GM18951 (cell line): ENCODE measurements around the gene INSM1.
A peak's percentile ranks its signal among the peaks of the same experiment; 100 is the strongest.

ENCODE experiments used
- POLR2A ChIP-seq: IDR thresholded peaks from 4 replicates; pipeline ENCODE4 v1.6.1; 2011; ENCODE audit warnings: mild to moderate bottlenecking; ENCODE audit not compliant: insufficient read length, insufficient read depth; ENCODE audit errors: extremely low read depth
- in situ Hi-C: fragments of 300-500 bp; cut with MboI; formaldehyde crosslinking; loops from one replicate; pipeline ENCODE4 v1.12.0; 2022; ENCODE audit warnings: low sequenced_read_pairs, mixed read lengths, inconsistent platforms; ENCODE audit not compliant: unreplicated experiment

Gene INSM1

DNA sequence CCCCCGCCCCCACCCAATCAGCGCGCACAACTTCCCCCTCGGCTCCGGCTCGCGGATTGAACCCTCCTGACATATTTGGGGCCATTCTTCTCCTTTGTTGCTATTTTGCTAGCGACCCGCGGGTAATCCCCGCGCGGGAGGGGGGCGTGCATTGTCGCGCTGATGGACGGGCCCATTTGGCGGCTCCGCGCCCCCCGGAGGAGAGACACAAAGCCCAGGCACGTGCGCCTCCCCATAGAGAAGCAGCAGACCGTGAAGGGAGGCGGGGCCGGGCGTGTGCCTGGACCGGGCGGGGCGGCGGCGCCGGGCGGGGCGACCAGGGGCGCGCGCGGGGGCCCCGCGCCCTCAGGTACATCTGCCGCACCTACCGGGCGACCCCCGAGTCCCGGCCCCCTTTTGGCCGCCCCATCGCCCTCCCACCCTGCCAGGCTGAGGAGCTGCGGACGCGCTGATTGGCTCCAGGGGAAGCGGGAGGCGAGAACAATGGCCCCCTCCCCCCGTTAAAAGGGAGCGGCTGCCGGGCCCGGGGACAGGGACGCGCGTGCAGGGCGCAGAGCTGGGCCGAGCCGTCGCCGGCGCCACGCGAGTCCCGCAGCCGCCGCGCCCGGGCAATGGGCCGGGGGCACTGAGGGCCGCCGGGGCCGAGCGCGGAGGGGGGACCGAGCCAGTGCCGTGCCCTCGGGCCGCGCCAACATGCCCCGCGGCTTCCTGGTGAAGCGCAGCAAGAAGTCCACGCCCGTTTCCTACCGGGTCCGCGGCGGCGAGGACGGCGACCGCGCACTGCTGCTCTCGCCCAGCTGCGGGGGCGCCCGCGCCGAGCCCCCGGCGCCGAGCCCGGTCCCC lies at the start of gene INSM1:
Gene INSM1 (plus strand): TSS at position 530 of the 843 bp plus-strand sequence. CDS start 164 bp downstream, at position 694.
- in situ Hi-C loops = no loop called here
- TF ChIP-seq POLR2A = no peak

GRCh38 chr20:20318365-20319161 lies 49.3 kb upstream of the INSM1 start:
- in situ Hi-C loops = no loop called here
- TF ChIP-seq POLR2A = no peak

GRCh38 chr20:20321134-20321533 lies 46.8 kb upstream of the INSM1 start:
- in situ Hi-C loops = no loop called here
- no peak for TF ChIP-seq POLR2A

DNA sequence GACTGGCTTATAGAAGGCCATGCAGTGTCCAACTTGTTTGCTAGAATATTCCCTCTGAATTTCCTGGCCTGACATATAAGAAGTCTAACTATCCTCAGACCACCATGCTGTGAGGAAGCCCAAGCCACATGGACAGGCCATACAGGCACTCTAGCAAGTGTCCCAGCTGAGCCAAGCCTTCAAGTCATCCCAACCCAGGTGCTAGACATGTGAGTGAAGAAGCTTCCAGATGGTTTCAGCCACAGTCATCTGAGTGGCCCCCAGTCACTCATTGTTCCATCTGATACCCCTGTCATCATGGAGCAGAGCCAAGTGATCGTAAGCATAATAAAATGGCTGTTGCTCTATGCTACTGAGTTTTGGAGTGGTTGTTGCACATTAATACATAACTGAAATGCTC lies 46.0 kb upstream of the INSM1 start:
- in situ Hi-C loops = no loop called here
- TF ChIP-seq POLR2A = no peak

- in situ Hi-C loops = no loop called here
These were observed 45.0 kb upstream of the INSM1 start for GRCh38 chr20:20322912-20323311.

DNA sequence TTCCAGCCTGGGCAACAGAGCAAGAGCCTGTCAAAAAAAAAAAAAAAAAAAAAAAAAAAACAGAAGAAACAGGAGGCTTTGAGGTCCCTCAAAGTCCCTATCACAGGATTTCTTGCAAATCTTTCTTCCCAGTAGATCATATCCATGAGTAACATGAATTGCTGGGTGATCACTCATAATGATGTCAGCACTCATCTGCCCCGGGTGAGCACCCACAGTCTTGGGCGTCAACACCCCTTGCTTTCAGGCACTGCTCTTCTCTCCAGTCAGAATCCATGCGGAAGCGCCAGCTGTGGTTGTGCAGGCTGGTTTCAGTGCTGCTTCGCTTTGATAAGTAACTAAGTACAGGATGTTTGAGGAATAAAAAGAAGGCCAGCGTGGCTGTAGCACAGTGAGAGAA lies 40.2 kb upstream of the INSM1 start:
- TF ChIP-seq POLR2A = no peak
- in situ Hi-C loops = no loop called here

More at GRCh38 chr20:20322912-20323311, 45.0 kb upstream of the INSM1 start:
- TF ChIP-seq POLR2A = no peak

DNA sequence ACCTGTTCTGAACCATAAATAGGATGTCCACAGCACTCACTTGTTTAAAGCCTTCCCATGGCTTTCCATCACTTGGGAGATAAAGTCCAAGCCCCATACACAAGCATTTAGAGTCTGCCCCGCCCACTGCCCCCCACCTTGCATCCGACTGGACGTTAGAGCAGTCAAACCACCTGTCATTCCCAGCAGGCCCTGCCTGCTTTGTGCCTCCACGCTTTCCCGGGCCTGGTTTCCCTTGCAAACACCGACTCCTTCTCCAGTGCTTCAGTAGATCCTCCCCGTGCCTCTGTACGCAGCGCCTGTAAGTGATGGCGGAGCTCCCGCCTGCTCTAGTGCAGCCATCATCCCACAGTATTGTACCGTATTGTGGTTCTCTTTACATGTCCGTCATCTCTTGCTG lies 38.3 kb upstream of the INSM1 start:
- in situ Hi-C loops = no loop called here
- no peak for TF ChIP-seq POLR2A

DNA sequence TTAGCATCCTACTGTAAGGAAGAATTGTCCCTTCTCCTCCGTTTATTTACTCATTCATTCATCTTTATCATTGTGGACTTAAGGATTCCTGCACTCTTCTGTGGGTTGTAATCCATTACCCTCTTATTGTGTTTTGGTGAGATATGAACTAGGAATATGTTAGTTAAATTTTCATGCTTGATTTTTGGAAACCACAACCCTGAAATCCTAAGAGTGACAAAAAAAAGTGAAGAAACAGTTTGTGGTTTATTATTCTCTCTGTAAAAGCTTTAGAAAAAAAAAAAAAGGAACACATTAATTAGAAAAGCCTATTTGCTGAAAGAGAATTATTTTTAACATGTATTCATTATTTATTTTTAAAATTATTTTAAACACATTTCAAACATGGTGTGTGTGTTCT lies 36.7 kb upstream of the INSM1 start:
- in situ Hi-C loops = no loop called here
- TF ChIP-seq POLR2A = no peak

DNA sequence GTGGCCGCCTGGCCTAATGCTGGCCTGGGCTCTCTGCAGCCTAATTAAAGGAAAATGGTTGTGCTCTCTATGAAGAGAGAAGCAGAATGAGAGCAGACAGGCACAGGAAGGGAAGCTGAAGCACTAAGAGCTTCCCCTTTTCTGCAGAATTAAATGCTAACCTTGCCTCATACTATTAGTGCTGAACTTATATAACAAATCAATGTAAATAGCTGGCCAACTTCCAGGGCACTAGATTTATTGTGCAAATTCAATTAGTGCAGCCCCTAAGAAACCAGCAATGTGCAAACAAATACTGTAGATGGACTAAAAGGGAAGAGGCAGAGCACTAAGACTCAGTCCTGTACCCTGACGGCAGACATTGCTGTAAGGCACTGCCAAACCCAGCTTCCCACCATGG lies 36.1 kb upstream of the INSM1 start:
- in situ Hi-C loops = no loop called here
- TF ChIP-seq POLR2A = no peak

DNA sequence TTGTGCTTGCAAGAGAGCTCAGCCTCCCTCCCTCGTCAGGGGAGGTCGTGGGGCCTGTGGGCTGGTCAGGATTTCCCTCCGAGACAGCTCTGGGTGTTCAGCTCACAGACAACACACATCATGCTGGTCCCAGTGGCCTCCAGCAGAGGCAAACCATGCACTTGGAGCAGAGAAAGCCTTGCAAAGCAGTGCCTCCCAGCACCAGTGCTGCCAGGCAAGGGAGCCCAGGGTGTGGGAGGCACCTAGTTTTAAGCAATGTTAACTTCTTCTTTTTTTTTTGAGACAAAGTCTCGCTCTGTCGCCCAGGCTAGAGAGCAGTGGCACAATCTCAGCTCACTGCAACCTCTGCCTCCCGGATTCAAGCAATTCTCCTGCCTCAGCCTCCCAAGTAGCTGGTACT lies 34.0 kb upstream of the INSM1 start:
- TF ChIP-seq POLR2A = no peak
- in situ Hi-C loops = no loop called here

DNA sequence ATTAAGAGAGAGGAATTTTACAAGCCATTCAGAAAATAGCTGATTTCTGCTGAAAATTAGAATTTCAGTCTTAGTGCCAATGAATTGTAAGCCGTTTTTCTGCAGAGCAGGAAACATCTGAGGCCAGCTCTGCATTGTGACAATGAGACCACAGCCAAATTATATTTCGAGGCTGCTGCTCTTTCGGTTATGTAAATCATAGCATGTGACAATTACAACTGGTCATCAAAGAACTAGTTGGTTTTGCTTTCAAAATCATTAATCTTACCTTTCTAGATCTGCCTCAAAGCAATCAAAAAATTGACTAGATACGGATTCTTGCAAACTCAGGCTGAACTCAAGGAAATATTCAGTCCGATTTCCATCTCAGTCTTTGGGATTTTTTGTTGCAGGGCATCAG lies 33.4 kb upstream of the INSM1 start:
- TF ChIP-seq POLR2A = peak; percentile 27
- in situ Hi-C loops = no loop called here

DNA sequence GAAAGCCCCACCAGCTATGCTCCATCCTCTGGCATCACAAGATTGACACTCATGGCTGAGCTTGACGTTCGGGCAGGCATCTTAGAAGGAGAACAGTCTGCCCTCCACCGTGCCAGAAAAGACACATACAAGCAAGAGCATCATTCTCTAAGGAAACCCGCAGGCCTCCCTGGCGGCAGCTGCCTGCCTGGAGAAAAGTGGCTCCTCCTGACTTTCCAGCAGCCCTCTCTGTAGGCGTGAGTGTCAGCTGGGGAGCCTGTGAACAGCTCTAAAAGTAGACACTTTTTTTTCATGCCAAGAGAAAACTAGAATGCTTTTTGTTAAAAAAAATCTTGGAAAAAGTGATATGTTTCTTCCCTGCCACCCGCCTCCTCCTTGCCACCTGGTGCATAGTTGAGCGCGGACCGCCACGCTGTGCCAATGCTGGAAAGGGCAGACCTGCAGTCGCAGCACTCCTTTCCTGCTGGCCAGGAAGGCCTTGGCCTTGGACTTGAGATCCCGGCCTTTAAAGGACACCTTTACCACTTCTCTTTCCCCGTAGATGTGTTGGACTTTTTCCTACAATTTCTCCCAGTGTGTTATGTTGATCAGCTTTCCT lies 29.7 kb upstream of the INSM1 start:
- in situ Hi-C loops = no loop called here
- TF ChIP-seq POLR2A = no peak

GRCh38 chr20:20340443-20340842 lies 27.5 kb upstream of the INSM1 start:
- in situ Hi-C loops = no loop called here
- no peak for TF ChIP-seq POLR2A

- in situ Hi-C loops = no loop called here
- TF ChIP-seq POLR2A = no peak
These were observed 26.5 kb upstream of the INSM1 start for GRCh38 chr20:20341371-20341770.

DNA sequence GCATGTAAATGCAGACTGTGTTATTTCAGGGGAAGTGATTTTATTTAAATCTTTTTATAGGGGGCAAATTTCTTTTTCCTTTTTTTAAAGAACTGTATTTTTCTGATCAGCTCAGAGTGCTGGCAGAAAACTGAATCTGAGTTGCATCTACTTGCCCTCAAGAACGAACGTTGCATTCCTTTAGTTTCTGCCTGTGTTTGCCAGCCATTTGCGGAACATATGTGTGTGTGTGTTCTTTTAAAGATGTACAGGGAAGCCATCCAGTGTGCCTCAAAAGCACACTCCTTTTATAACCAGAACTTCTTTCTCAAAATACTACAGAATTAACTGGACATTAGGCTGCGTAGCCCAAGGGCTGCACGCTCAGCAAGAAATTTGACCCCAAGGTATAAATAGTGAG lies 25.8 kb upstream of the INSM1 start:
- in situ Hi-C loops = no loop called here
- TF ChIP-seq POLR2A = no peak
